ENCODE measurements around the gene CEP19.

Gene CEP19

DNA sequence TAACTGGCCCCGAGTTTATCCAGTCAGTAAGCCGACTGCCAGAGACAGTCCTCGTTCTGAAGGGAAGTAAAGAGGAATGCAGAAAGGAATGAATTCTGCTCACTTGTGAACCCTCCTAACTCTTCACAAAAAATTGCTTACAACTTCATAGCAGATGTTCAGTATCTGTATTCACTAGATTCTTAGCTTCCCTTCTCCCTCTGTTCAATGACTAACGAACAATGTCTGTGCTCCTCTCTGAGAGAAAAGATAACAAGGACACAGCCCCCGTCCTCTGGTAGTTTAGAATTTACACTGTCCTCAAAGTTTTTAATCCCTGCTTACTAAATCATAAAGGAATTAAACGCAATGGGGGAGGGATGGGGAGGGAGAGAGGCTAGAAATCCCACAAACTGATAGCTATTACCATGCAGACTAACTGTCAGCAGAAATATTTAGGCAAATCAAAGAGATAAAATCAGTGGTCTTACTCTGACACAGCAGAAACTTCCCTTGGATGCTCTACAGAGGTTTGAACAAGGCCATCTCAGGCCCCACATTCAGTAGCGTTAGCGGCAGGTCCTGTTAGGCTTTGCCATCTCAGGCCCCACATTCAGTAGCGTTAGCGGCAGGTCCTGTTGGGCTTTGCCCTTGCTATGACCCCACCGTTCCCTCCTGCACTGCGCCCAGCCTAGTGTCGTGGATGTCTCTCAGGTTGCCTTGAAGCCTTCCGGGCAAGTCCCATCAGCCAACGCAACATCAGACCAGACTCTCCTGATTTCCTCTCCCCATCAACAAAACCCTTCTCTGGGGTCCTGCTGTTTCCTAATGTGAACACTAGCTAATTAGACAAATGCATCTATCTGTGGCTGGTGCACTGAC, 49.1 kb downstream of the CEP19 start:
- DNase-seq: peak; percentile 22

DNA sequence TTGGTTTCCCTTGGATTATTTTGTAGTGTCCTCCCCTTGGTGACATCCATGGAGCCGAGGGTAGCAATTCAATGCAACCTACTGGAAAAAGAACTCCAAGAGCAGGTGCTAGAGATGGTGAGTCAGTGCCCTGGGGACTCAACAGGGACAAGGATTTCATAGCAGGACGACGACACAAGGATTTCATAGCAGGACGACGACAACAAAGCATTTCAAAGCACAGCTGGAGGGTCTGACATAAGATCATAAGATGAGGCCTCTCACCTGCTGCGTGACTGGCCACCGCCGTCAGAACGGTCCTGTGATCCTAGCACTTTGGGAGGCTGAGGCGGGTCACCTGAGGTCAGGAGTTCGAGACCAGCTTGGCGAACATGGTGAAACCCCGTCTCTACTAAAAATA, 50.0 kb downstream of the CEP19 start:
- DNase-seq: no peak

DNA sequence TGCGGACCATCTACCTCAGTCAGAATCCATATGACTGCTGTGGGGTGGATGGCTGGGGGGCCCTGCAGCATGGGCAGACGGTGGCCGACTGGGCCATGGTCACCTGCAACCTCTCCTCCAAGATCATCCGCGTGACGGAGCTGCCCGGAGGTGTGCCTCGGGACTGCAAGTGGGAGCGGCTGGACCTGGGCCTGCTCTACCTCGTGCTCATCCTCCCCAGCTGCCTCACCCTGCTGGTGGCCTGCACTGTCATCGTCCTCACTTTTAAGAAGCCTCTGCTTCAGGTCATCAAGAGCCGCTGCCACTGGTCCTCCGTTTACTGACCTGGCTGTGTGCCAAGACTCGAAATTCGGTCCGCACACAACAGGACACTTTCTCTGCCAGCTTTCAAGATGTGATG, 50.6 kb downstream of the CEP19 start:
- DNase-seq: no peak

DNA sequence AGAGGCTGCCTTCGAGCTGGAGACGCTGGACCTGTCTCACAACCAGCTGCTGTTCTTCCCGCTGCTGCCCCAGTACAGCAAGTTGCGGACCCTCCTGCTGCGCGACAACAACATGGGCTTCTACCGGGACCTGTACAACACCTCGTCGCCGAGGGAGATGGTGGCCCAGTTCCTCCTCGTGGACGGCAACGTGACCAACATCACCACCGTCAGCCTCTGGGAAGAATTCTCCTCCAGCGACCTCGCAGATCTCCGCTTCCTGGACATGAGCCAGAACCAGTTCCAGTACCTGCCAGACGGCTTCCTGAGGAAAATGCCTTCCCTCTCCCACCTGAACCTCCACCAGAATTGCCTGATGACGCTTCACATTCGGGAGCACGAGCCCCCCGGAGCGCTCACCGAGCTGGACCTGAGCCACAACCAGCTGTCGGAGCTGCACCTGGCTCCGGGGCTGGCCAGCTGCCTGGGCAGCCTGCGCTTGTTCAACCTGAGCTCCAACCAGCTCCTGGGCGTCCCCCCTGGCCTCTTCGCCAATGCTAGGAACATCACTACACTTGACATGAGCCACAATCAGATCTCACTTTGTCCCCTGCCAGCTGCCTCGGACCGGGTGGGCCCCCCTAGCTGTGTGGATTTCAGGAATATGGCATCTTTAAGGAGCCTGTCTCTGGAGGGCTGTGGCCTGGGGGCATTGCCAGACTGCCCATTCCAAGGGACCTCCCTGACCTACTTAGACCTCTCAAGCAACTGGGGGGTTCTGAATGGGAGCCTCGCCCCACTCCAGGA, 51.5 kb downstream of the CEP19 start:
- DNase-seq: no peak

DNA sequence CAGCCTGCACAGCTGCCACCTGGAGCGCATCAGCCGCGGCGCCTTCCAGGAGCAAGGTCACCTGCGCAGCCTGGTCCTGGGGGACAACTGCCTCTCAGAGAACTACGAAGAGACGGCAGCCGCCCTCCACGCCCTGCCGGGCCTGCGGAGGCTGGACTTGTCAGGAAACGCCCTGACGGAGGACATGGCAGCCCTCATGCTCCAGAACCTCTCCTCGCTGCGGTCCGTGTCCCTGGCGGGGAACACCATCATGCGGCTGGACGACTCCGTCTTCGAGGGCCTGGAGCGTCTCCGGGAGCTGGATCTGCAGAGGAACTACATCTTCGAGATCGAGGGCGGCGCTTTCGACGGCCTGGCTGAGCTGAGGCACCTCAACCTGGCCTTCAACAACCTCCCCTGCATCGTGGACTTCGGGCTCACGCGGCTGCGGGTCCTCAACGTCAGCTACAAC, 52.1 kb downstream of the CEP19 start:
- no peak for DNase-seq

Data from MV-4-11 (cell line).